Skeletal muscle tissue (tissue), 4 donors: Measurements from ENCODE around the gene INTS12. TPM values are rescaled to one million over a fixed set of nuclear protein-coding genes. Genes with fewer than 3 reads are reported as not detected.

Source experiments
- H3K27ac ChIP-seq: one replicate; pipeline ENCODE4 v1.7.0; 2013; ENCODE audit warnings: mild to moderate bottlenecking, low read depth, low read length, inconsistent platforms
- H3K27me3 ChIP-seq, 3 donors: one replicate each; pipeline ENCODE4 v1.7.0; 2013; ENCODE audit warnings: low read length in 3 of 3; ENCODE audit not compliant: control insufficient read depth in 3 of 3, insufficient read depth in 3 of 3
- H3K36me3 ChIP-seq, 3 donors: one replicate each; pipeline ENCODE4 v1.7.0; 2013; ENCODE audit warnings: low read length in 3 of 3; ENCODE audit not compliant: control insufficient read depth in 3 of 3, insufficient read depth in 3 of 3
- H3K4me1 ChIP-seq, 3 donors: one replicate each; pipeline ENCODE4 v1.7.0; 2013; ENCODE audit warnings: low read length in 3 of 3, mild to moderate bottlenecking in 3 of 3; ENCODE audit not compliant: control insufficient read depth in 3 of 3, insufficient read depth in 3 of 3
- H3K4me3 ChIP-seq, 3 donors: one replicate each; pipeline ENCODE4 v1.7.0; 2013; ENCODE audit warnings: low read length in 3 of 3
- H3K9ac ChIP-seq, 3 donors: one replicate each; pipeline ENCODE4 v1.7.0; 2013; ENCODE audit warnings: low read length in 3 of 3, mild to moderate bottlenecking in 3 of 3, moderate library complexity in 2 of 3, low read depth in 1 of 3
- H3K9me3 ChIP-seq, 3 donors: one replicate each; pipeline ENCODE4 v1.7.0; 2013; ENCODE audit warnings: low read length in 3 of 3; ENCODE audit not compliant: control insufficient read depth in 3 of 3
- total RNA-seq: library from RNA; depleted of rRNA; stranded (reverse); fragments of >200 nt; gene quantifications from one replicate; pipeline ENCODE4 v1.2.3, GENCODE V29; 2014
- donor health status: Osteomylitis.

Gene INTS12
- total RNA-seq, 1 donor from 2014 or later: 19.3 TPM

GRCh38 chr4:105662935-105663675, 45.4 kb downstream of the INTS12 start:
- no peak overlapping the region for H3K4me3 ChIP-seq
- no peaks in the 10 kb centered on the region for H3K27me3 ChIP-seq
- no peaks in the 10 kb centered on the region for H3K9me3 ChIP-seq
- H3K36me3 ChIP-seq: no peaks in the 10 kb centered on the region
- H3K27ac ChIP-seq: no peak overlapping the region
- no peaks in the 10 kb centered on the region for H3K4me1 ChIP-seq
- H3K9ac ChIP-seq: no peak overlapping the region

GRCh38 chr4:105661028-105661427, 47.5 kb downstream of the INTS12 start:
- H3K9me3 ChIP-seq: no peaks in the 10 kb centered on the region
- no peak overlapping the region for H3K27ac ChIP-seq
- no peaks in the 10 kb centered on the region for H3K27me3 ChIP-seq
- no peak overlapping the region for H3K9ac ChIP-seq
- no peaks in the 10 kb centered on the region for H3K4me1 ChIP-seq
- H3K36me3 ChIP-seq: no peaks in the 10 kb centered on the region
- no peak overlapping the region for H3K4me3 ChIP-seq

- Histone ChIP-seq H3K9me3 (no peaks in the 10 kb centered on the region), H3K9ac (no peak overlapping the region), H3K4me3 (no peak overlapping the region), H3K27ac (no peak overlapping the region), H3K27me3 (no peaks in the 10 kb centered on the region), H3K36me3 (no peaks in the 10 kb centered on the region), H3K4me1 (no peaks in the 10 kb centered on the region)
Measured at GRCh38 chr4:105659190-105659589, 49.3 kb downstream of the INTS12 start.

- H3K9me3 ChIP-seq: no peaks in the 10 kb centered on the region
- no peaks in the 10 kb centered on the region for H3K36me3 ChIP-seq
- no peak overlapping the region for H3K4me3 ChIP-seq
- no peaks in the 10 kb centered on the region for H3K4me1 ChIP-seq
- H3K9ac ChIP-seq: no peak overlapping the region
- no peaks in the 10 kb centered on the region for H3K27me3 ChIP-seq
- H3K27ac ChIP-seq: no peak overlapping the region
Measured at GRCh38 chr4:105657117-105657765, 51.2 kb downstream of the INTS12 start.

GRCh38 chr4:105652286-105652888, 56.1 kb downstream of the INTS12 start:
- H3K27me3 ChIP-seq: peaks cover 0 to 2% (median 0%) of the 10 kb centered on the region in 3 donors
- H3K9me3 ChIP-seq: no peaks in the 10 kb centered on the region

GRCh38 chr4:105651884-105652283, 56.6 kb downstream of the INTS12 start:
- H3K4me3 ChIP-seq: no peak overlapping the region
- H3K27me3 ChIP-seq: peaks cover 0 to 2% (median 0%) of the 10 kb centered on the region in 3 donors
- no peaks in the 10 kb centered on the region for H3K9me3 ChIP-seq
- H3K27ac ChIP-seq: no peak overlapping the region
- H3K9ac ChIP-seq: no peak overlapping the region
- no peaks in the 10 kb centered on the region for H3K36me3 ChIP-seq
- no peaks in the 10 kb centered on the region for H3K4me1 ChIP-seq

More at GRCh38 chr4:105652286-105652888, 56.1 kb downstream of the INTS12 start:
- Histone ChIP-seq H3K27ac (no peak overlapping the region), H3K36me3 (no peaks in the 10 kb centered on the region), H3K4me1 (no peaks in the 10 kb centered on the region), H3K9ac (no peak overlapping the region), H3K4me3 (no peak overlapping the region)

GRCh38 chr4:105650190-105650589, 58.3 kb downstream of the INTS12 start:
- Histone ChIP-seq H3K4me3 (no peak overlapping the region), H3K9me3 (no peaks in the 10 kb centered on the region), H3K27ac (no peak overlapping the region), H3K36me3 (no peaks in the 10 kb centered on the region), H3K9ac (no peak overlapping the region), H3K4me1 (no peaks in the 10 kb centered on the region), H3K27me3 (peaks cover 0 to 2% (median 0%) of the 10 kb centered on the region in 3 donors)

GRCh38 chr4:105645440-105645839, 63.0 kb downstream of the INTS12 start:
- no peak overlapping the region for H3K9ac ChIP-seq
- no peaks in the 10 kb centered on the region for H3K4me1 ChIP-seq
- no peak overlapping the region for H3K4me3 ChIP-seq
- H3K9me3 ChIP-seq: no peaks in the 10 kb centered on the region
- H3K27ac ChIP-seq: no peak overlapping the region
- H3K36me3 ChIP-seq: no peaks in the 10 kb centered on the region
- H3K27me3 ChIP-seq: no peaks in the 10 kb centered on the region

GRCh38 chr4:105644257-105644656, 64.2 kb downstream of the INTS12 start:
- H3K9ac ChIP-seq: no peak overlapping the region
- no peaks in the 10 kb centered on the region for H3K36me3 ChIP-seq
- no peak overlapping the region for H3K4me3 ChIP-seq
- H3K4me1 ChIP-seq: no peaks in the 10 kb centered on the region
- no peak overlapping the region for H3K27ac ChIP-seq
- H3K9me3 ChIP-seq: no peaks in the 10 kb centered on the region
- no peaks in the 10 kb centered on the region for H3K27me3 ChIP-seq

GRCh38 chr4:105641845-105642244, 66.6 kb downstream of the INTS12 start:
- Histone ChIP-seq H3K27ac (no peak overlapping the region), H3K9ac (no peak overlapping the region), H3K27me3 (no peaks in the 10 kb centered on the region), H3K36me3 (no peaks in the 10 kb centered on the region), H3K4me3 (no peak overlapping the region), H3K4me1 (peaks cover 0 to 8% (median 6%) of the 10 kb centered on the region in 3 donors), H3K9me3 (no peaks in the 10 kb centered on the region)
